H1 (cell line): Measurements from ENCODE around the gene WWP2. TPM values are rescaled to one million over a fixed set of nuclear protein-coding genes. Genes with fewer than 3 reads are reported as not detected.
A peak's percentile ranks its signal among the peaks of the same experiment; 100 is the strongest.

Experiments used
- CTCF ChIA-PET: fragments of 300-600 bp; sonication (Branson Sonifier 250); formaldehyde crosslinking; loops from one replicate; lab custom pipeline; 2021; ENCODE audit not compliant: partially characterized antibody; lab: Charles Lee
- POLR2A ChIA-PET: fragments of 300-600 bp; sonication (Branson Sonifier 250); formaldehyde crosslinking; loops from one replicate; lab custom pipeline; 2021; ENCODE audit warnings: inconsistent platforms; ENCODE audit not compliant: partially characterized antibody; lab: Charles Lee
- DNase-seq, 2 experiments: peaks; one replicate each; pipeline versions ENCODE4 v3.0.0 to v3.0.0-alpha.2; 2010 to 2022; ENCODE audit warnings: low spot score in 2 of 2, low read depth in 1 of 2, mixed read lengths in 1 of 2
- FAIRE-seq: peaks from 2 replicates; lab custom pipeline; 2011; peaks lifted over from hg19 to GRCh38; lab: Jason Lieb, UNC
- H2AFZ ChIP-seq: 2 replicates; pipeline ENCODE4 v1.8.1; 2012; ENCODE audit warnings: low read length, inconsistent platforms
- H2AK5ac ChIP-seq: 2 replicates; pipeline ENCODE4 v1.6.1; 2013; ENCODE audit warnings: low read depth, low read length
- H2BK120ac ChIP-seq: replicated peaks from 2 replicates; pipeline ENCODE3; 2013; ENCODE audit warnings: low read depth, low read length, inconsistent platforms
- H2BK12ac ChIP-seq: 2 replicates; pipeline ENCODE4 v1.6.1; 2013; ENCODE audit warnings: low read depth, low read length
- H2BK15ac ChIP-seq: 2 replicates; pipeline ENCODE4 v1.6.1; 2013; ENCODE audit warnings: low read length
- H2BK20ac ChIP-seq: 2 replicates; pipeline ENCODE4 v1.6.1; 2013; ENCODE audit warnings: low read length
- H2BK5ac ChIP-seq: 2 replicates; pipeline ENCODE4 v1.6.1; 2013; ENCODE audit warnings: low read depth, low read length
- H3K14ac ChIP-seq: 2 replicates; pipeline ENCODE4 v1.6.1; 2013; ENCODE audit warnings: inconsistent platforms; ENCODE audit not compliant: insufficient read length
- H3K18ac ChIP-seq: 2 replicates; pipeline ENCODE4 v1.6.1; 2013; ENCODE audit warnings: low read length; ENCODE audit errors: extremely low read depth
- H3K23ac ChIP-seq: 2 replicates; pipeline ENCODE4 v1.6.1; 2013; ENCODE audit warnings: inconsistent platforms; ENCODE audit not compliant: insufficient read length
- H3K23me2 ChIP-seq: 2 replicates; pipeline ENCODE4 v1.6.1; 2013; ENCODE audit warnings: low read depth, low read length
- H3K27ac ChIP-seq: 2 replicates; pipeline ENCODE4 v1.6.1; 2011; ENCODE audit warnings: low read depth, low read length, inconsistent platforms
- H3K27me3 ChIP-seq, 4 experiments: replicated peaks in 1 of 4; 1 replicate in 1 of 4; 2 replicates in 3 of 4; pipeline versions ENCODE4 v1.6.1 to v1.8.1; 2011 to 2013; ENCODE audit warnings: low read length in 3 of 4, mild to moderate bottlenecking in 3 of 4, inconsistent platforms in 2 of 4, mixed read lengths in 2 of 4, moderate library complexity in 1 of 4; ENCODE audit not compliant: control insufficient read depth in 3 of 4, insufficient read depth in 3 of 4; ENCODE audit errors: extremely low read depth in 1 of 4
- H3K36me3 ChIP-seq, 4 experiments: 2 replicates each; pipeline versions ENCODE4 v1.6.1 to v1.8.1; 2011 to 2013; ENCODE audit warnings: mild to moderate bottlenecking in 4 of 4, low read length in 3 of 4, moderate library complexity in 2 of 4, control low read depth in 1 of 4, inconsistent platforms in 1 of 4; ENCODE audit not compliant: insufficient read depth in 4 of 4, control insufficient read depth in 2 of 4
- H3K4ac ChIP-seq: replicated peaks from 2 replicates; pipeline ENCODE3; 2013; ENCODE audit warnings: low read length, low read depth, mixed read lengths, inconsistent platforms; ENCODE audit not compliant: insufficient read length
- H3K4me1 ChIP-seq, 4 experiments: replicated peaks in 1 of 4; 1 replicate in 1 of 4; 2 replicates in 3 of 4; pipeline versions ENCODE4 v1.6.1 to v1.8.1; 2011 to 2013; ENCODE audit warnings: low read length in 3 of 4, inconsistent platforms in 2 of 4, mixed read lengths in 1 of 4; ENCODE audit not compliant: insufficient read depth in 4 of 4, control insufficient read depth in 3 of 4
- H3K4me2 ChIP-seq, 2 experiments: 2 replicates each; pipeline versions ENCODE4 v1.6.1 to v1.8.1; 2011 to 2013; ENCODE audit warnings: low read depth in 2 of 2, low read length in 2 of 2, control low read depth in 1 of 2, inconsistent platforms in 1 of 2, mild to moderate bottlenecking in 1 of 2; ENCODE audit not compliant: insufficient read depth in 1 of 2
- H3K4me3 ChIP-seq, 4 experiments: fragments of 200-600, 300-600 bp in 1 of 4; sonication (generic), shearing (Covaris generic), sonication (Bioruptor Twin) in 1 of 4; 2 replicates each; pipeline versions ENCODE4 v1.5.1 to v1.8.1; 2011 to 2016; ENCODE audit warnings: low read length in 4 of 4, low read depth in 3 of 4, control low read depth in 2 of 4, inconsistent platforms in 2 of 4, mild to moderate bottlenecking in 2 of 4, mixed read lengths in 1 of 4, moderate library complexity in 1 of 4; ENCODE audit not compliant: insufficient read depth in 2 of 4; ENCODE audit errors: extremely low read depth in 1 of 4
- H3K56ac ChIP-seq: replicated peaks from 2 replicates; pipeline ENCODE3; 2013; ENCODE audit warnings: low read depth, mild to moderate bottlenecking, mixed read lengths, low read length, inconsistent platforms; ENCODE audit not compliant: insufficient read length
- H3K79me1 ChIP-seq: 2 replicates; pipeline ENCODE4 v1.6.1; 2013; ENCODE audit warnings: low read depth, low read length, control low read depth
- H3K79me2 ChIP-seq, 2 experiments: 2 replicates each; pipeline versions ENCODE4 v1.6.1 to v1.8.1; 2012 to 2013; ENCODE audit warnings: low read length in 2 of 2, mild to moderate bottlenecking in 2 of 2, inconsistent platforms in 1 of 2; ENCODE audit not compliant: insufficient read depth in 2 of 2, control insufficient read depth in 1 of 2
- H3K9ac ChIP-seq, 4 experiments: replicated peaks in 1 of 4; 1 replicate in 1 of 4; 2 replicates in 3 of 4; pipeline versions ENCODE4 v1.6.1 to v1.8.1; 2011 to 2013; ENCODE audit warnings: low read depth in 3 of 4, low read length in 3 of 4, control low read depth in 2 of 4, mild to moderate bottlenecking in 2 of 4, moderate library complexity in 2 of 4, inconsistent platforms in 1 of 4; ENCODE audit errors: extremely low read depth in 1 of 4
- H3K9me3 ChIP-seq, 2 experiments: 2 replicates each; pipeline versions ENCODE4 v1.6.1 to v1.8.1; 2012 to 2013; ENCODE audit warnings: mild to moderate bottlenecking in 2 of 2, moderate library complexity in 2 of 2, control low read depth in 1 of 2, inconsistent platforms in 1 of 2, low read depth in 1 of 2, low read length in 1 of 2, mixed read lengths in 1 of 2; ENCODE audit not compliant: insufficient read depth in 2 of 2
- H4K20me1 ChIP-seq, 2 experiments: replicated peaks in 1 of 2; 2 replicates each; pipeline versions ENCODE3 to v1.8.1; 2011 to 2013; ENCODE audit warnings: inconsistent platforms in 2 of 2, low read length in 2 of 2, mild to moderate bottlenecking in 1 of 2; ENCODE audit not compliant: insufficient read depth in 2 of 2, control insufficient read depth in 1 of 2
- H4K5ac ChIP-seq: 2 replicates; pipeline ENCODE4 v1.6.1; 2013; ENCODE audit warnings: low read length, low read depth, mixed read lengths, inconsistent platforms; ENCODE audit not compliant: insufficient read length
- H4K8ac ChIP-seq: 2 replicates; pipeline ENCODE4 v1.8.0; 2013; ENCODE audit warnings: mild to moderate bottlenecking, moderate library complexity, low read length, inconsistent platforms; ENCODE audit not compliant: insufficient read depth; ENCODE audit errors: extremely low read depth
- H4K91ac ChIP-seq: replicated peaks from 2 replicates; pipeline ENCODE3; 2013; ENCODE audit warnings: low read length, mixed read lengths, inconsistent platforms; ENCODE audit not compliant: insufficient read length
- CBX5 ChIP-seq: fragments of 300-800, 300-1000 bp; sonication (generic); IDR thresholded peaks from 2 replicates; pipeline ENCODE4 v1.7.1; 2016; ENCODE audit warnings: antibody characterized with exemption, low read length, low read depth
- CEBPB ChIP-seq: IDR thresholded peaks from 2 replicates; pipeline ENCODE4 v1.6.1; 2012; ENCODE audit warnings: low read depth, low read length
- CREB1 ChIP-seq: IDR thresholded peaks from 2 replicates; pipeline ENCODE4 v1.6.1; 2012; ENCODE audit warnings: inconsistent platforms
- CTBP2 ChIP-seq: IDR thresholded peaks from 2 replicates; pipeline ENCODE4 v1.7.0; 2011; ENCODE audit warnings: borderline replicate concordance, mild to moderate bottlenecking, moderate library complexity, mixed read lengths, low read length; ENCODE audit not compliant: insufficient read depth, insufficient read length
- EP300 ChIP-seq, 2 experiments: IDR thresholded peaks; 1 replicate in 1 of 2; 2 replicates in 1 of 2; pipeline ENCODE4 v1.6.1; 2011 to 2012; ENCODE audit warnings: low read depth in 2 of 2, low read length in 2 of 2, mild to moderate bottlenecking in 2 of 2, borderline replicate concordance in 1 of 2, inconsistent platforms in 1 of 2, moderate library complexity in 1 of 2
- JUN ChIP-seq: IDR thresholded peaks from 2 replicates; pipeline ENCODE4 v1.6.1; 2011; ENCODE audit warnings: low read depth, mild to moderate bottlenecking, improper control_type of control experiment, low read length
- KDM5A ChIP-seq: fragments of 200-600 bp; IDR thresholded peaks from 2 replicates; pipeline ENCODE4 v1.7.1; 2012; ENCODE audit warnings: mild to moderate bottlenecking, low read length, inconsistent platforms, mixed read lengths
- POLR2A ChIP-seq, 2 experiments: IDR thresholded peaks; 1 replicate in 1 of 2; 2 replicates in 1 of 2; pipeline ENCODE4 v1.6.1; 2011; ENCODE audit warnings: low read depth in 2 of 2, low read length in 2 of 2, mild to moderate bottlenecking in 2 of 2; ENCODE audit errors: control extremely low read depth in 1 of 2
- RNF2 ChIP-seq: fragments of 200-900, 300-1000 bp; sonication (generic); IDR thresholded peaks from 2 replicates; pipeline ENCODE4 v1.7.1; 2016; ENCODE audit warnings: borderline replicate concordance, low read depth, mild to moderate bottlenecking, antibody characterized with exemption, low read length; ENCODE audit not compliant: poor library complexity, severe bottlenecking; ENCODE audit errors: missing control alignments
- TAF1 ChIP-seq: IDR thresholded peaks from 2 replicates; pipeline ENCODE4 v1.6.1; 2011; ENCODE audit warnings: mild to moderate bottlenecking, low read depth, low read length
- TAF7 ChIP-seq: optimal IDR thresholded peaks from 2 replicates; pipeline ENCODE3; 2011; ENCODE audit warnings: low read depth, mild to moderate bottlenecking, inconsistent platforms, low read length, moderate library complexity, borderline replicate concordance
- WGBS, 2 experiments: shearing (Covaris generic) in 1 of 2; methylation state at CpG; one replicate each; pipeline versions ENCODE4 v1.1.6 to v1.1.7; 2013 to 2015; ENCODE audit warnings: low lambda C conversion rate in 2 of 2, mixed read lengths in 2 of 2, inconsistent platforms in 1 of 2, low coverage in 1 of 2, missing lambda C conversion rate in 1 of 2; ENCODE audit not compliant: insufficient replicate concordance in 2 of 2, insufficient coverage in 1 of 2, insufficient read length in 1 of 2; ENCODE audit errors: extremely low coverage in 1 of 2, missing lambda C conversion rate in 1 of 2; 5-methylcytosine and 5-hydroxymethylcytosine counted together
- polyA plus RNA-seq, 7 experiments: library from polyadenylated mRNA; depleted of rRNA in 3 of 7; stranded (reverse) in 5 of 7; unstranded in 2 of 7; fragments of >200 nt in 5 of 7; fragments of 200-250 nt in 2 of 7; gene quantifications; 1 replicate in 5 of 7; 2 replicates in 1 of 7; 4 replicates in 1 of 7; pipeline versions ENCODE4 v1.2.1 to v1.2.3, GENCODE V29; 2011 to 2013; ENCODE audit warnings: missing spikeins in 2 of 7, mixed read lengths in 2 of 7
- total RNA-seq: library from RNA; stranded (reverse); fragmentation: NEBNext Ultra II Directional; extraction: Animal tissue kit (Norgen Biotek cat#: 25700); gene quantifications from 2 replicates; pipeline ENCODE4 v1.2.1, GENCODE V29; 2021

Gene WWP2
- total and polyA plus RNA-seq, 2 of the 8 experiments (the other 6 are each of a cell fraction or from before 2014, with no cell fraction given): 14.1 to 42.2 TPM

DNA sequence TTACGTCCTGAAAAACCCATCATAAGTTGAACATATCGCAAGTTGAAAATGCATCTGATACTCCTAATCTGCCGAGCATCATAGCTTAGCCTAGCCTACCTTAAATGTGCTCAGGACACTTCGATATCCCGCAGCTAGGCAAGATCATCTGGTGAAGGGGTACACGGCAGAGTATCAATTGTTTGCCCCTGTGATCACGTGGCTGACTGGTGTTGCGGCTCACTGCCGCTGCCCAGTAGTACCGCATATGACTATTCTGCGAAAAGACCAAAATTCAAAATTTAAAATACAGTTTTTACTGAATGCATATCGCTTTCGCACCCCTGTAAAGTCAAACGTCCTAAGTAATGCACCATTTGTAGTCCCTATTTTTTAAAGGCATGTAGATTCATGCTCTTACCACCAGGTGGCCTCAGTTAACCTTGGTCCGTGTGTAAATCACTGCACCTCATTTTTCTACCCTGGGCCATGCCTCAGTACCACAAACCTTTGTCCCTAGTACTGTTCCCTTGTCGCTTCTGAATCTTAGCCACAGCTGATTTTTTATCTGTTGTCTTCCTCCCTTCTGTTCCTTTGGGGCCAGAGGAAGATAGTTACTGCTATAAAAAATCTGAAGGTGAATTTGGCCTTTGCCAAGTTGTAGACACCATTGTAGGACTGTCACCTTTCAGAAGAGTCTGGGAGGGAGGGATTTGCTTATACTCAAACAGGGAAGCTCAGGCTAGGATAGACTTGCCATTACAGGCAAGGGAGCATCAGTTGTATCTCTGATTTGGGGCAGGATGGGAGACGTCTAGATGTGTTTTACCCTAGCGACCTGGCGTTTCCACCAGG lies 34.4 kb downstream of the WWP2 start:
- 0 out of 2 replicates have a peak, but pooled peaks cover 1% of the 10 kb centered on the region for H3K23me2 ChIP-seq
- no peak for TF ChIP-seq CEBPB
- no peak for TF ChIP-seq CREB1
- no peak for TF ChIP-seq KDM5A
- TF ChIP-seq JUN: no peak
- no peak for TF ChIP-seq POLR2A (IDR thresholded peaks at IDR 0.05; ENCODE audit: control extremely low read depth in 1 of 2, low read depth in 2 of 2, low read length in 2 of 2)
- no peak for TF ChIP-seq CBX5
- no peak for TF ChIP-seq CTBP2
- TF ChIP-seq RNF2: no peak
- peak in 1 of 2 experiments; percentile 94; a peak in 2 of 3 replicates for TF ChIP-seq EP300 (IDR thresholded peaks at IDR 0.05; ENCODE audit: borderline replicate concordance in 1 of 2, low read depth in 2 of 2, low read length in 2 of 2)
- no peak for TF ChIP-seq TAF7
- no peak for TF ChIP-seq TAF1

More for the DNA sequence above, 34.4 kb downstream of the WWP2 start:
- Histone ChIP-seq H3K79me2 (no peaks in the 10 kb centered on the region), H3K79me1 (no peaks in the 10 kb centered on the region), H2BK5ac (peak overlapping the region; percentile 10; the same call in 1 of the 2 replicates), H3K27ac (no peak overlapping the region), H3K4me3 (peak overlapping the region in 1 of 4 experiments; percentile 30; a peak in 2 of 8 replicates), H2AK5ac (0 out of 2 replicates have a peak overlapping the region, but pooled peaks have one; percentile 61), H2BK12ac (no peak overlapping the region), H2AFZ (no peak overlapping the region), H3K18ac (no peak overlapping the region), H4K91ac (no peak overlapping the region), H3K23ac (no peak overlapping the region), H3K9me3 (no peaks in the 10 kb centered on the region), H4K5ac (no peak overlapping the region), H2BK20ac (no peak overlapping the region), H3K4me1 (peaks cover 0 to 5% (median 0%) of the 10 kb centered on the region in 4 experiments; a peak in 2 of 7 replicates), H3K56ac (no peak overlapping the region), H4K20me1 (no peaks in the 10 kb centered on the region), H2BK120ac (no peak overlapping the region), H3K27me3 (no peaks in the 10 kb centered on the region), H3K14ac (no peak overlapping the region), H3K9ac (peak overlapping the region in 1 of 4 experiments; percentile 33; a peak in 1 of 7 replicates), H3K4me2 (peak overlapping the region; percentile 18 to 55; a peak in 3 of 4 replicates), H3K4ac (no peak overlapping the region), H2BK15ac (no peak overlapping the region), H3K36me3 (peaks cover 5 to 8% (median 7%) of the 10 kb centered on the region in 4 experiments; a peak in 6 of 8 replicates), H4K8ac (no peak overlapping the region)
- peak in 1 of 2 experiments; percentile 60 for DNase-seq
- peak; percentile 78 for FAIRE-seq
- ChIA-PET CTCF (interaction anchor here (0.6 to 7.2 kb wide), 37 partner anchors 10 to 812 kb away, joined by 3 to 123 read pairs (median 4); partner anchors contain the start of gene NOB1), POLR2A (interaction anchor here (1.4 kb wide), 1 partner anchor 134 kb away, joined by 3 read pairs; no protein-coding TSS in a partner anchor)
- WGBS, 2 experiments: 49% methylated on average over 19 of the region's 19 CpGs; no CpG with 5 or more reads in 1 of the 2 experiments
